ENCODE results near the gene LYVE1.

LYVE1 gene

GRCh38 chr11:10518891-10519290 is 49.6 kb downstream of the LYVE1 start:
- DNase-seq (ENCODE audit: low read depth), result no peak
- in situ Hi-C loops (cut with HindIII; ENCODE audit: low sequenced_read_pairs), result no loop called here
- H3K4me3 ChIP-seq (ENCODE audit: low read depth, low read length), result no peak overlapping the region
- no peak for TF ChIP-seq CTCF (IDR thresholded peaks at IDR 0.05; ENCODE audit: low read depth, low read length, missing control alignments)

GRCh38 chr11:10518123-10518522 is 50.3 kb downstream of the LYVE1 start:
- H3K4me3 ChIP-seq (ENCODE audit: low read depth, low read length), result no peak overlapping the region
- DNase-seq (ENCODE audit: low read depth), result no peak
- in situ Hi-C loops (cut with HindIII; ENCODE audit: low sequenced_read_pairs), result no loop called here
- no peak for TF ChIP-seq CTCF (IDR thresholded peaks at IDR 0.05; ENCODE audit: low read depth, low read length, missing control alignments)

GRCh38 chr11:10515418-10515817 is 53.0 kb downstream of the LYVE1 start:
- no peak for TF ChIP-seq CTCF (IDR thresholded peaks at IDR 0.05; ENCODE audit: low read depth, low read length, missing control alignments)
- in situ Hi-C loops (cut with HindIII; ENCODE audit: low sequenced_read_pairs), result no loop called here
- no peak overlapping the region for H3K4me3 ChIP-seq (ENCODE audit: low read depth, low read length)

GRCh38 chr11:10514709-10515108 is 53.8 kb downstream of the LYVE1 start:
- TF ChIP-seq CTCF (IDR thresholded peaks at IDR 0.05; ENCODE audit: low read depth, low read length, missing control alignments), result no peak
- no peak overlapping the region for H3K4me3 ChIP-seq (ENCODE audit: low read depth, low read length)

More at GRCh38 chr11:10515418-10515817, 53.0 kb downstream of the LYVE1 start:
- DNase-seq (ENCODE audit: low read depth), result no peak

GRCh38 chr11:10514202-10514601 is 54.3 kb downstream of the LYVE1 start:
- in situ Hi-C loops (cut with HindIII; ENCODE audit: low sequenced_read_pairs), result no loop called here
- no peak for TF ChIP-seq CTCF (IDR thresholded peaks at IDR 0.05; ENCODE audit: low read depth, low read length, missing control alignments)
- no peak for DNase-seq (ENCODE audit: low read depth)
- no peak overlapping the region for H3K4me3 ChIP-seq (ENCODE audit: low read depth, low read length)

More at GRCh38 chr11:10514709-10515108, 53.8 kb downstream of the LYVE1 start:
- no peak for DNase-seq (ENCODE audit: low read depth)
- in situ Hi-C loops (cut with HindIII; ENCODE audit: low sequenced_read_pairs), result no loop called here

- no peak overlapping the region for H3K4me3 ChIP-seq (ENCODE audit: low read depth, low read length)
- TF ChIP-seq CTCF (IDR thresholded peaks at IDR 0.05; ENCODE audit: low read depth, low read length, missing control alignments), result no peak
- in situ Hi-C loops (cut with HindIII; ENCODE audit: low sequenced_read_pairs), result no loop called here
- DNase-seq (ENCODE audit: low read depth), result no peak
Observed at GRCh38 chr11:10511181-10511621, 57.3 kb downstream of the LYVE1 start.
